GM21526 (cell line): ENCODE results near the gene PCNP.
"Not testable (repeated sequence)": the region's sequence is repeated elsewhere in the genome, so short reads cannot be mapped to it uniquely, and the experiment has no call there.

Experiments used
- ATAC-seq: cut with Tn5 transposase; IDR thresholded peaks from one replicate; pipeline ENCODE4 v1.9.1; 2021; ENCODE audit warnings: moderate library complexity; ENCODE audit not compliant: unreplicated experiment, low FRiP score

Gene PCNP

GRCh38 chr3:101631098-101631796 lies 57.3 kb downstream of the PCNP start:
- no peak for ATAC-seq

- not testable (repeated sequence) for ATAC-seq
These were observed 58.0 kb downstream of the PCNP start for GRCh38 chr3:101631959-101632358.

GRCh38 chr3:101632586-101632985 lies 58.6 kb downstream of the PCNP start:
- ATAC-seq = no peak

GRCh38 chr3:101633186-101633585 lies 59.2 kb downstream of the PCNP start:
- ATAC-seq = no peak

- ATAC-seq = no peak
These were observed 60.7 kb downstream of the PCNP start for GRCh38 chr3:101634591-101635196.

- ATAC-seq = no peak
These were observed 61.4 kb downstream of the PCNP start for GRCh38 chr3:101635345-101635744.

- peak; percentile 91 for ATAC-seq
These were observed 62.2 kb downstream of the PCNP start for GRCh38 chr3:101635954-101636798.

GRCh38 chr3:101637451-101637850 lies 63.5 kb downstream of the PCNP start:
- no peak for ATAC-seq

- no peak for ATAC-seq
These were observed 64.3 kb downstream of the PCNP start for GRCh38 chr3:101638261-101638745.

- ATAC-seq = no peak
These were observed 65.4 kb downstream of the PCNP start for GRCh38 chr3:101639280-101639963.

GRCh38 chr3:101640256-101640655 lies 66.3 kb downstream of the PCNP start:
- ATAC-seq = no peak

- not testable (repeated sequence) for ATAC-seq
These were observed 67.6 kb downstream of the PCNP start for GRCh38 chr3:101641397-101642115.

GRCh38 chr3:101642441-101642840 lies 68.5 kb downstream of the PCNP start:
- ATAC-seq = no peak

- no peak for ATAC-seq
These were observed 69.2 kb downstream of the PCNP start for GRCh38 chr3:101643009-101643844.
